ENCODE measurements around the gene NHLRC1.

GRCh38 chr6:18147160-18147559 lies 24.7 kb upstream of the NHLRC1 start:
- no peak for TF ChIP-seq ZKSCAN8 (CRISPR knock-in tag; IDR thresholded peaks at IDR 0.05)
- TF ChIP-seq, protein P1, sequence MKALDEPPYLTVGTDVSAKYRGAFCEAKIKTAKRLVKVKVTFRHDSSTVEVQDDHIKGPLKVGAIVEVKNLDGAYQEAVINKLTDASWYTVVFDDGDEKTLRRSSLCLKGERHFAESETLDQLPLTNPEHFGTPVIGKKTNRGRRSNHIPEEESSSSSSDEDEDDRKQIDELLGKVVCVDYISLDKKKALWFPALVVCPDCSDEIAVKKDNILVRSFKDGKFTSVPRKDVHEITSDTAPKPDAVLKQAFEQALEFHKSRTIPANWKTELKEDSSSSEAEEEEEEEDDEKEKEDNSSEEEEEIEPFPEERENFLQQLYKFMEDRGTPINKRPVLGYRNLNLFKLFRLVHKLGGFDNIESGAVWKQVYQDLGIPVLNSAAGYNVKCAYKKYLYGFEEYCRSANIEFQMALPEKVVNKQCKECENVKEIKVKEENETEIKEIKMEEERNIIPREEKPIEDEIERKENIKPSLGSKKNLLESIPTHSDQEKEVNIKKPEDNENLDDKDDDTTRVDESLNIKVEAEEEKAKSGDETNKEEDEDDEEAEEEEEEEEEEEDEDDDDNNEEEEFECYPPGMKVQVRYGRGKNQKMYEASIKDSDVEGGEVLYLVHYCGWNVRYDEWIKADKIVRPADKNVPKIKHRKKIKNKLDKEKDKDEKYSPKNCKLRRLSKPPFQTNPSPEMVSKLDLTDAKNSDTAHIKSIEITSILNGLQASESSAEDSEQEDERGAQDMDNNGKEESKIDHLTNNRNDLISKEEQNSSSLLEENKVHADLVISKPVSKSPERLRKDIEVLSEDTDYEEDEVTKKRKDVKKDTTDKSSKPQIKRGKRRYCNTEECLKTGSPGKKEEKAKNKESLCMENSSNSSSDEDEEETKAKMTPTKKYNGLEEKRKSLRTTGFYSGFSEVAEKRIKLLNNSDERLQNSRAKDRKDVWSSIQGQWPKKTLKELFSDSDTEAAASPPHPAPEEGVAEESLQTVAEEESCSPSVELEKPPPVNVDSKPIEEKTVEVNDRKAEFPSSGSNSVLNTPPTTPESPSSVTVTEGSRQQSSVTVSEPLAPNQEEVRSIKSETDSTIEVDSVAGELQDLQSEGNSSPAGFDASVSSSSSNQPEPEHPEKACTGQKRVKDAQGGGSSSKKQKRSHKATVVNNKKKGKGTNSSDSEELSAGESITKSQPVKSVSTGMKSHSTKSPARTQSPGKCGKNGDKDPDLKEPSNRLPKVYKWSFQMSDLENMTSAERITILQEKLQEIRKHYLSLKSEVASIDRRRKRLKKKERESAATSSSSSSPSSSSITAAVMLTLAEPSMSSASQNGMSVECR (CRISPR knock-in tag; IDR thresholded peaks at IDR 0.05) = no peak

All from K562 (cell line).